HepG2 (cell line): ENCODE results near the gene TSNAX. TPM values are rescaled to one million over a fixed set of nuclear protein-coding genes. Genes with fewer than 3 reads are reported as not detected.

Source experiments
- ATAC-seq: fragments of 200-7000 bp; cut with Tn5 transposase; 3 replicates; pipeline ENCODE4 v1.9.1; 2020; ENCODE audit warnings: mild to moderate bottlenecking, moderate library complexity
- BruUV-seq: library from RNA; stranded (reverse); fragments of 400-500 nt; replicated peaks from 2 replicates; lab custom pipeline; 2021; lab: Mats Ljungman, UMichigan
- CTCF ChIA-PET: fragments of 300-600 bp; formaldehyde crosslinking; extraction: SDS; loops from one replicate; lab custom pipeline; 2021; ENCODE audit warnings: low total read pairs, inconsistent platforms, low intra/inter-chr PET ratio; lab: Yijun Ruan, JAX
- POLR2A ChIA-PET: fragments of 350-600 bp; sonication (Branson Sonifier 250); formaldehyde crosslinking; loops from one replicate; lab custom pipeline; 2020; ENCODE audit warnings: antibody characterized with exemption, inconsistent platforms; lab: Yijun Ruan, JAX
- DNase-seq: peaks from one replicate; pipeline ENCODE4 v3.0.0-alpha.2; 2015; ENCODE audit warnings: low spot score
- FAIRE-seq: peaks from 3 replicates; lab custom pipeline; 2011; peaks lifted over from hg19 to GRCh38; lab: Jason Lieb, UNC
- H2AFZ ChIP-seq: one replicate; pipeline ENCODE4 v1.6.1; 2011; ENCODE audit warnings: low read length, inconsistent platforms
- H3K27ac ChIP-seq: fragments of 300-600 bp; 3 replicates; pipeline ENCODE4 v1.8.0; 2011; ENCODE audit warnings: mixed run types, mild to moderate bottlenecking, mixed read lengths, low read length, inconsistent platforms; ENCODE audit not compliant: insufficient read depth; ENCODE audit errors: extremely low read length
- H3K27me3 ChIP-seq, 2 experiments: fragments of 200-600 bp in 1 of 2; 2 replicates in 1 of 2; 3 replicates in 1 of 2; pipeline versions ENCODE4 v1.6.0 to v1.8.0; 2011; ENCODE audit warnings: low read length in 2 of 2, mild to moderate bottlenecking in 2 of 2, moderate library complexity in 2 of 2, inconsistent platforms in 1 of 2; ENCODE audit not compliant: insufficient read depth in 2 of 2, control insufficient read depth in 1 of 2
- H3K36me3 ChIP-seq, 2 experiments: fragments of 200-600 bp in 1 of 2; replicated peaks in 1 of 2; 2 replicates in 1 of 2; 3 replicates in 1 of 2; pipeline versions ENCODE4 v1.5.1 to v1.8.0; 2011; ENCODE audit warnings: low read length in 2 of 2, inconsistent platforms in 1 of 2; ENCODE audit not compliant: insufficient read depth in 2 of 2, control insufficient read depth in 1 of 2
- H3K4me1 ChIP-seq: 2 replicates; pipeline ENCODE4 v1.5.1; 2012; ENCODE audit warnings: low read length, inconsistent platforms; ENCODE audit not compliant: insufficient read depth
- H3K4me2 ChIP-seq: 2 replicates; pipeline ENCODE4 v1.6.0; 2011; ENCODE audit warnings: low read depth, low read length, inconsistent platforms
- H3K4me3 ChIP-seq, 3 experiments: fragments of 200-600 bp in 1 of 3; sonication (generic), shearing (Covaris generic) in 1 of 3; replicated peaks in 1 of 3; 2 replicates each; pipeline ENCODE4 v1.5.1; 2011 to 2016; ENCODE audit warnings: low read length in 3 of 3, inconsistent platforms in 2 of 3, low read depth in 2 of 3, mild to moderate bottlenecking in 2 of 3, control low read depth in 1 of 3, mixed read lengths in 1 of 3; ENCODE audit not compliant: insufficient read depth in 1 of 3
- H3K79me2 ChIP-seq: one replicate; pipeline ENCODE4 v1.6.1; 2011; ENCODE audit warnings: low read length, inconsistent platforms; ENCODE audit not compliant: insufficient read depth
- H3K9ac ChIP-seq: 2 replicates; pipeline ENCODE4 v1.6.0; 2011; ENCODE audit warnings: mild to moderate bottlenecking, low read depth, low read length, inconsistent platforms; ENCODE audit not compliant: insufficient read depth
- H3K9me3 ChIP-seq: 2 replicates; pipeline ENCODE4 v1.5.1; 2012; ENCODE audit warnings: mild to moderate bottlenecking, low read length
- H4K20me1 ChIP-seq: 2 replicates; pipeline ENCODE4 v1.6.0; 2011; ENCODE audit warnings: inconsistent platforms, mild to moderate bottlenecking, low read length, moderate library complexity; ENCODE audit not compliant: insufficient read depth
- HOXA7 ChIP-seq: sonication (generic); formaldehyde crosslinking; IDR thresholded peaks from 2 replicates; pipeline ENCODE4 v1.8.1; 2022; ENCODE audit warnings: mild to moderate bottlenecking, missing genetic modification reagents, moderate library complexity
- MXD3 ChIP-seq: IDR thresholded peaks from 2 replicates; pipeline ENCODE4 v1.6.1; 2016; ENCODE audit warnings: mild to moderate bottlenecking, missing biosample characterization, missing genetic modification reagents
- RNF219 ChIP-seq: sonication (generic); formaldehyde crosslinking; IDR thresholded peaks from 2 replicates; pipeline ENCODE4 v1.5.0; 2020; ENCODE audit warnings: mild to moderate bottlenecking, missing genetic modification reagents
- ZNF296 ChIP-seq: sonication (generic); formaldehyde crosslinking; conservative IDR thresholded peaks from 2 replicates; pipeline ENCODE4 v1.5.0; 2020; ENCODE audit warnings: mild to moderate bottlenecking, missing genetic modification reagents
- WGBS: methylation state at CpG from one replicate; pipeline ENCODE4 v1.1.6; 2017; ENCODE audit warnings: low lambda C conversion rate; 5-methylcytosine and 5-hydroxymethylcytosine counted together
- in situ Hi-C: cut with HindIII; loops from 2 replicates; pipeline ENCODE4 v1.10.0; 2017; ENCODE audit warnings: low pct_unique_long_range_greater_than_20kb; ENCODE audit not compliant: extremely low pct_ligation_motif_present
- intact Hi-C: fragments of 100-400 bp; cut with micrococcal nuclease; formaldehyde crosslinking; loops from one replicate; pipeline ENCODE4 v1.10.0; 2022; ENCODE audit not compliant: unreplicated experiment
- polyA plus RNA-seq, 8 experiments: library from polyadenylated mRNA; depleted of rRNA in 3 of 8; stranded (reverse) in 7 of 8; unstranded in 1 of 8; fragments of >200 nt; fragmentation: Illumina TruSeq in 4 of 8; extraction: Trizol in 4 of 8; gene quantifications; 2 replicates each; pipeline versions ENCODE4 v1.2.1 to v1.2.3, GENCODE V29; 2011 to 2016; ENCODE audit warnings: low read depth in 4 of 8, missing spikeins in 1 of 8, mixed read lengths in 1 of 8; ENCODE audit not compliant: insufficient read depth in 1 of 8
- total RNA-seq, 5 experiments: library from RNA; depleted of rRNA; stranded (reverse); fragments of >200 nt; fragmentation: Illumina TruSeq; extraction: Trizol; gene quantifications; 2 replicates each; pipeline ENCODE4 v1.2.3, GENCODE V29; 2016; ENCODE audit warnings: low read depth in 1 of 5
- TF ChIP-seq, protein P1 (sequence below): IDR thresholded peaks from 2 replicates; pipeline ENCODE4 v1.6.1; 2012; ENCODE audit warnings: low read length, improper control_type of control experiment

TSNAX gene
- total and polyA plus RNA-seq, 2 of the 13 experiments (the other 11 are each of a cell fraction or from before 2014, with no cell fraction given) = 13.2 to 46.2 TPM

- TF ChIP-seq, protein P1, sequence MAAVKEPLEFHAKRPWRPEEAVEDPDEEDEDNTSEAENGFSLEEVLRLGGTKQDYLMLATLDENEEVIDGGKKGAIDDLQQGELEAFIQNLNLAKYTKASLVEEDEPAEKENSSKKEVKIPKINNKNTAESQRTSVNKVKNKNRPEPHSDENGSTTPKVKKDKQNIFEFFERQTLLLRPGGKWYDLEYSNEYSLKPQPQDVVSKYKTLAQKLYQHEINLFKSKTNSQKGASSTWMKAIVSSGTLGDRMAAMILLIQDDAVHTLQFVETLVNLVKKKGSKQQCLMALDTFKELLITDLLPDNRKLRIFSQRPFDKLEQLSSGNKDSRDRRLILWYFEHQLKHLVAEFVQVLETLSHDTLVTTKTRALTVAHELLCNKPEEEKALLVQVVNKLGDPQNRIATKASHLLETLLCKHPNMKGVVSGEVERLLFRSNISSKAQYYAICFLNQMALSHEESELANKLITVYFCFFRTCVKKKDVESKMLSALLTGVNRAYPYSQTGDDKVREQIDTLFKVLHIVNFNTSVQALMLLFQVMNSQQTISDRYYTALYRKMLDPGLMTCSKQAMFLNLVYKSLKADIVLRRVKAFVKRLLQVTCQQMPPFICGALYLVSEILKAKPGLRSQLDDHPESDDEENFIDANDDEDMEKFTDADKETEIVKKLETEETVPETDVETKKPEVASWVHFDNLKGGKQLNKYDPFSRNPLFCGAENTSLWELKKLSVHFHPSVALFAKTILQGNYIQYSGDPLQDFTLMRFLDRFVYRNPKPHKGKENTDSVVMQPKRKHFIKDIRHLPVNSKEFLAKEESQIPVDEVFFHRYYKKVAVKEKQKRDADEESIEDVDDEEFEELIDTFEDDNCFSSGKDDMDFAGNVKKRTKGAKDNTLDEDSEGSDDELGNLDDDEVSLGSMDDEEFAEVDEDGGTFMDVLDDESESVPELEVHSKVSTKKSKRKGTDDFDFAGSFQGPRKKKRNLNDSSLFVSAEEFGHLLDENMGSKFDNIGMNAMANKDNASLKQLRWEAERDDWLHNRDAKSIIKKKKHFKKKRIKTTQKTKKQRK = no peak
Observed at GRCh38 chr1:231594123-231594522, 65.7 kb downstream of the TSNAX start (continued).

- WGBS = 76% methylated on average over 4 of the region's 4 CpGs
- Histone ChIP-seq H4K20me1 (no peaks in the 10 kb centered on the region), H2AFZ (no peak overlapping the region), H3K9ac (no peak overlapping the region), H3K4me2 (no peak overlapping the region), H3K4me1 (peaks cover 16% of the 10 kb centered on the region), H3K27ac (no peak overlapping the region), H3K79me2 (no peaks in the 10 kb centered on the region), H3K36me3 (no peaks in the 10 kb centered on the region), H3K4me3 (no peak overlapping the region), H3K9me3 (no peaks in the 10 kb centered on the region), H3K27me3 (no peaks in the 10 kb centered on the region; a peak in 1 of 5 replicates)
- DNase-seq (no peak), FAIRE-seq (no peak), ATAC-seq (no peak)
- in situ Hi-C loops (no loop called here), intact Hi-C loops (no loop called here)
- ChIA-PET CTCF (no interaction called here), POLR2A (no interaction called here)
- no TSS peak for BruUV-seq
- TF ChIP-seq RNF219 (CRISPR knock-in tag) = no peak
- TF ChIP-seq HOXA7 = no peak
- TF ChIP-seq ZNF296 (CRISPR knock-in tag) = no peak
- no peak for TF ChIP-seq MXD3 (CRISPR knock-in tag)
Observed at GRCh38 chr1:231594749-231595148, 66.3 kb downstream of the TSNAX start.
